ENCODE data around the gene PROCA1.
A peak's percentile ranks its signal among the peaks of the same experiment; 100 is the strongest.

The PROCA1 gene

GRCh38 chr17:28706471-28707338 lies 5.0 kb downstream of the PROCA1 start:
- Histone ChIP-seq H4K91ac (ENCODE audit: low read depth, low read length, poor library complexity) (no peak overlapping the region), H3K18ac (ENCODE audit: low read length) (no peak overlapping the region), H2BK120ac (ENCODE audit: low read depth, low read length) (no peak overlapping the region), H3K14ac (ENCODE audit: low read length) (no peak overlapping the region), H3K23ac (ENCODE audit: low read depth, low read length, poor library complexity) (no peak overlapping the region), H3K9me3 (replicated peaks in 1 of 2; ENCODE audit: control insufficient read depth in 2 of 2, insufficient read depth in 1 of 2, low read depth in 1 of 2, low read length in 2 of 2) (no peaks in the 10 kb centered on the region), H3K4me1 (ENCODE audit: control insufficient read depth in 2 of 2, insufficient read depth in 1 of 2, low read depth in 1 of 2, low read length in 2 of 2) (peaks cover 21% of the 10 kb centered on the region in 2 donors), H3K27ac (replicated peaks; ENCODE audit: low read length) (no peak overlapping the region), H2AFZ (ENCODE audit: low read length) (no peak overlapping the region), H3K9ac (ENCODE audit: low read depth, low read length, poor library complexity) (no peak overlapping the region), H2BK15ac (ENCODE audit: low read length) (no peak overlapping the region), H3K79me1 (ENCODE audit: low read depth, low read length) (peaks cover 9% of the 10 kb centered on the region), H2AK5ac (ENCODE audit: low read depth, low read length) (no peak overlapping the region), H3K27me3 (ENCODE audit: control insufficient read depth in 3 of 3, insufficient read depth in 3 of 3, low read depth in 1 of 3, low read length in 3 of 3) (no peaks in the 10 kb centered on the region), H3K36me3 (replicated peaks in 1 of 2; ENCODE audit: control insufficient read depth in 2 of 2, insufficient read depth in 2 of 2, low read length in 2 of 2) (peaks cover 16 to 39% of the 10 kb centered on the region in 2 donors), H2BK5ac (ENCODE audit: low read length) (no peak overlapping the region), H3K4me3 (ENCODE audit: low read length in 2 of 2) (no peak overlapping the region), H3K4ac (ENCODE audit: low read length) (no peak overlapping the region), H2BK12ac (ENCODE audit: low read length) (no peak overlapping the region), H4K8ac (ENCODE audit: low read depth, low read length) (no peak overlapping the region), H3K4me2 (ENCODE audit: insufficient read depth, low read length, poor library complexity, severe bottlenecking) (no peak overlapping the region)
- no peak for DNase-seq (ENCODE audit: low spot score)
- no CpG with 5 or more reads among the region's 7 CpGs for WGBS, 2 donors (ENCODE audit: extremely low coverage in 2 of 2, insufficient read length in 2 of 2, insufficient replicate concordance in 1 of 2)

DNA sequence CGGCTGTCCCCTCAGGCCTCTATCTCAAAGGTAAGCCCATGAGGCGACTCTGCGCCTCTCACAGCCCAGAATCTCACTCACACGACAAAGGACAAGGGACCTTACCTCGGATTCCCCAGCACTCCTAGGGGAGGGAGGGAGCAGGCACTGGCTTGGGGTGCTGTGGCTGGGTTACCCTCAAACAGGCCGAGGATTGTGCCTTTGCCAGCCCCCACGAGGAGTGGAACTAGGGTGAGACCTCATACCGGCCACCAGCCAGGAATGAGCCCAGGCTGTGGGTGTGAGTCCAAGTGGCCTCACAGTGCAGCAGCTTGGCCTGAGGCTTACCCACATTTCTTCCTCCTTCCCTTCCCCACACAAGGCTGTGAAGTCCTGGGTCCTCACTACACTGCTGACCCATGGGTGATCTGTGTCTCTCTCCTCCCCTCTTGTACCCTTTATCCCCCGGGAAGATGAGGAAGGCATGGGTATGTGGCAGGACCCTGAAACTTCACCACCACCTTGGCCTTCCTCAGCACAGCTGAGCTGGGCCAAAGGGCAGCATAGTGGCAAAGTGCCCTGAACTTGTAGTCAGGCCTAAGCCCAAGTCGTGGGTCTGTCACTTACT lies 5.9 kb downstream of the PROCA1 start:
- no peak overlapping the region for H3K27ac ChIP-seq (replicated peaks; ENCODE audit: low read length)
- no peak overlapping the region for H2BK15ac ChIP-seq (ENCODE audit: low read length)
- peaks cover 18 to 23% of the 10 kb centered on the region in 2 donors for H3K4me1 ChIP-seq (ENCODE audit: control insufficient read depth in 2 of 2, insufficient read depth in 1 of 2, low read depth in 1 of 2, low read length in 2 of 2)
- DNase-seq (ENCODE audit: low spot score) = no peak
- H3K79me1 ChIP-seq (ENCODE audit: low read depth, low read length) = peaks cover 9% of the 10 kb centered on the region
- no peak overlapping the region for H3K18ac ChIP-seq (ENCODE audit: low read length)
- no CpG with 5 or more reads among the region's 10 CpGs for WGBS, 2 donors (ENCODE audit: extremely low coverage in 2 of 2, insufficient read length in 2 of 2, insufficient replicate concordance in 1 of 2)
- H2BK5ac ChIP-seq (ENCODE audit: low read length) = peak overlapping the region; percentile 33
- no peak overlapping the region for H2AFZ ChIP-seq (ENCODE audit: low read length)
- no peak overlapping the region for H2BK120ac ChIP-seq (ENCODE audit: low read depth, low read length)
- H3K4me2 ChIP-seq (ENCODE audit: insufficient read depth, low read length, poor library complexity, severe bottlenecking) = no peak overlapping the region
- H3K9me3 ChIP-seq (replicated peaks in 1 of 2; ENCODE audit: control insufficient read depth in 2 of 2, insufficient read depth in 1 of 2, low read depth in 1 of 2, low read length in 2 of 2) = no peaks in the 10 kb centered on the region
- no peaks in the 10 kb centered on the region for H3K27me3 ChIP-seq (ENCODE audit: control insufficient read depth in 3 of 3, insufficient read depth in 3 of 3, low read depth in 1 of 3, low read length in 3 of 3)
- H3K23ac ChIP-seq (ENCODE audit: low read depth, low read length, poor library complexity) = peak overlapping the region; percentile 11
- H3K9ac ChIP-seq (ENCODE audit: low read depth, low read length, poor library complexity) = peak overlapping the region; percentile 72
- peaks cover 24 to 47% of the 10 kb centered on the region in 2 donors for H3K36me3 ChIP-seq (replicated peaks in 1 of 2; ENCODE audit: control insufficient read depth in 2 of 2, insufficient read depth in 2 of 2, low read length in 2 of 2)
- no peak overlapping the region for H4K91ac ChIP-seq (ENCODE audit: low read depth, low read length, poor library complexity)
- no peak overlapping the region for H2BK12ac ChIP-seq (ENCODE audit: low read length)
- peak overlapping the region; percentile 37 for H2AK5ac ChIP-seq (ENCODE audit: low read depth, low read length)
- no peak overlapping the region for H4K8ac ChIP-seq (ENCODE audit: low read depth, low read length)
- H3K4me3 ChIP-seq (ENCODE audit: low read length in 2 of 2) = no peak overlapping the region
- H3K4ac ChIP-seq (ENCODE audit: low read length) = peak overlapping the region; percentile 67
- H3K14ac ChIP-seq (ENCODE audit: low read length) = peak overlapping the region; percentile 26

DNA sequence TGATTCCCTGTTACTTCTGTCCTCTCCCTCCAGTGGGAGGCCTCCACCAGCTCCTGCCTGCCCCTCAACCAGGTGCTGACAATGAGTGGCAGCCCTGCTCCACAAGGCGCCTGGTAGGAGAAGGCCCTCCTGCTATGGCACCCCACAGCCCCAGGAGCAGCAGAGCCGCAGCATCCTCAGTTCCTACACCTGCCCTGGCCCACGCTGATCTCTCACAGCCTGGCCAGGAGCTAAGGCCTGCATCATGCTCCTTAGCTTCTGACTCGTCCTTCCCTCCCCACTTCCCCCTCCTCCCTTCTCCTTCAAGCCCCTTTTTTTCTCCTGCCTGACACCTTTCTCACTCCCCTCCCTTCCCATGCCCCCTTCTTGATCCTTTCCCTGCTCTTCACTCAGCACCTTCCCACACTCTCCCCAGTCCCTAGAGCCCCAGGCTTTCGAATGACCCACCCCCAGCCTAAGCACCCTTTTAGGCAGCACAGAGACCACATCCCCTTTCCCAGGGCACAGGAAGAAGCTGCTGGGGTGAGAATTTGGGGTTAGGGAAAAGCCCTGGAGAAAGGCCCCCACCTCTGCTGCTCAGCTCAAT lies 6.5 kb downstream of the PROCA1 start:
- no peak overlapping the region for H2BK5ac ChIP-seq (ENCODE audit: low read length)
- H3K4me1 ChIP-seq (ENCODE audit: control insufficient read depth in 2 of 2, insufficient read depth in 1 of 2, low read depth in 1 of 2, low read length in 2 of 2) = peaks cover 18 to 23% of the 10 kb centered on the region in 2 donors
- peak overlapping the region in 1 of 2 donors; percentile 26 for H3K4me3 ChIP-seq (ENCODE audit: low read length in 2 of 2)
- no peak overlapping the region for H2BK120ac ChIP-seq (ENCODE audit: low read depth, low read length)
- H3K14ac ChIP-seq (ENCODE audit: low read length) = no peak overlapping the region
- H3K9me3 ChIP-seq (replicated peaks in 1 of 2; ENCODE audit: control insufficient read depth in 2 of 2, insufficient read depth in 1 of 2, low read depth in 1 of 2, low read length in 2 of 2) = no peaks in the 10 kb centered on the region
- no peak overlapping the region for H4K8ac ChIP-seq (ENCODE audit: low read depth, low read length)
- peak overlapping the region; percentile 42 for H3K18ac ChIP-seq (ENCODE audit: low read length)
- no peak overlapping the region for H2BK15ac ChIP-seq (ENCODE audit: low read length)
- no peak overlapping the region for H3K4me2 ChIP-seq (ENCODE audit: insufficient read depth, low read length, poor library complexity, severe bottlenecking)
- no peak overlapping the region for H3K4ac ChIP-seq (ENCODE audit: low read length)
- WGBS, 2 donors (ENCODE audit: extremely low coverage in 2 of 2, insufficient read length in 2 of 2, insufficient replicate concordance in 1 of 2) = no CpG with 5 or more reads among the region's 5 CpGs
- peaks cover 9% of the 10 kb centered on the region for H3K79me1 ChIP-seq (ENCODE audit: low read depth, low read length)
- no peak overlapping the region for H2AFZ ChIP-seq (ENCODE audit: low read length)
- H4K91ac ChIP-seq (ENCODE audit: low read depth, low read length, poor library complexity) = no peak overlapping the region
- peak overlapping the region; percentile 63 for H3K9ac ChIP-seq (ENCODE audit: low read depth, low read length, poor library complexity)
- no peak overlapping the region for H3K23ac ChIP-seq (ENCODE audit: low read depth, low read length, poor library complexity)
- peaks cover 31 to 54% of the 10 kb centered on the region in 2 donors for H3K36me3 ChIP-seq (replicated peaks in 1 of 2; ENCODE audit: control insufficient read depth in 2 of 2, insufficient read depth in 2 of 2, low read length in 2 of 2)
- H2AK5ac ChIP-seq (ENCODE audit: low read depth, low read length) = peak overlapping the region; percentile 37
- no peak overlapping the region for H2BK12ac ChIP-seq (ENCODE audit: low read length)
- H3K27me3 ChIP-seq (ENCODE audit: control insufficient read depth in 3 of 3, insufficient read depth in 3 of 3, low read depth in 1 of 3, low read length in 3 of 3) = no peaks in the 10 kb centered on the region
- H3K27ac ChIP-seq (replicated peaks; ENCODE audit: low read length) = no peak overlapping the region
- DNase-seq (ENCODE audit: low spot score) = no peak
